HG02571 (cell line): ENCODE data around the gene ALK.

Source experiments
- ATAC-seq: cut with Tn5 transposase; IDR thresholded peaks from one replicate; pipeline ENCODE4 v1.9.1; 2021; ENCODE audit warnings: mild to moderate bottlenecking, moderate library complexity; ENCODE audit not compliant: unreplicated experiment

The ALK gene

DNA sequence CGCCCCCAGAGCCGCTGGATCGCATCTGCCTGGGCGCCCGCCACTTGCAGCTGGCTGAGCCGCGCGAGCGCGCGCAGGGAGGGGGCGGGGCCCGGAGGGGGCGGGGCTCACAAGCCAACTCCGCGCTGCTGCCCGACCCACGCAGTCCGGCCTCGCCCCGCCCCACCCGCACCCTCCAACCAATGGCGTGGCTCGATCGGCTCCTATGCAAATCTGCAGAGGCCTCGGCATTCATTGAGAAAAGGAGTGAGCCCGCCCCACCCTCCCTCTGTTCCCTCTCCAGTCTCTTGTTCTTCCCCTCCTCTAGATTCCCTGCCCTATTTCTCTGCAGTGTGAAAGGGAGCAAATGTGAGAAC lies at the start of gene ALK:
TSS of gene ALK (minus strand) at position 27 of the 356 bp plus-strand sequence. CDS start 927 bp downstream, outside the sequence.
- no peak for ATAC-seq

DNA sequence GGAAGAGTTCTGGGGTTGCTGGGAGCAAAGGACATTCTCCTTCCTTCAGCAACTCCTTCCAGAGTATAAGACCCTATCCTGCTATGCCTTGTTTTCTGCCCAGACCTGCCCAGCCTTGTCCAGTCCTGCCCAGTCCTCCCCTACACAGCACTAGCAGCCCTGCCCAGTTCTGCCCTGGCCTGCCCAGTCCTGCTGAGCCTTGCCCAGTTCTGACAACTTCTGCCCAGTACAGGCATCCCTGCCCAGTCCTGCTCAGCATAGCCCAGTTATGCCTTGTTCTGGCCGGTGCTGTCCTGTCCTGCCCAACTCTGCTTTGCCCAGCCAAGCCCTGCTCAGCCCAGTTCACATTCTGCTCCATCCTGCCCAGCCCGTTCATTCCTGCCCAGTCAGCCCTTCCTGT lies 44.9 kb upstream of the ALK start:
- ATAC-seq: no peak

DNA sequence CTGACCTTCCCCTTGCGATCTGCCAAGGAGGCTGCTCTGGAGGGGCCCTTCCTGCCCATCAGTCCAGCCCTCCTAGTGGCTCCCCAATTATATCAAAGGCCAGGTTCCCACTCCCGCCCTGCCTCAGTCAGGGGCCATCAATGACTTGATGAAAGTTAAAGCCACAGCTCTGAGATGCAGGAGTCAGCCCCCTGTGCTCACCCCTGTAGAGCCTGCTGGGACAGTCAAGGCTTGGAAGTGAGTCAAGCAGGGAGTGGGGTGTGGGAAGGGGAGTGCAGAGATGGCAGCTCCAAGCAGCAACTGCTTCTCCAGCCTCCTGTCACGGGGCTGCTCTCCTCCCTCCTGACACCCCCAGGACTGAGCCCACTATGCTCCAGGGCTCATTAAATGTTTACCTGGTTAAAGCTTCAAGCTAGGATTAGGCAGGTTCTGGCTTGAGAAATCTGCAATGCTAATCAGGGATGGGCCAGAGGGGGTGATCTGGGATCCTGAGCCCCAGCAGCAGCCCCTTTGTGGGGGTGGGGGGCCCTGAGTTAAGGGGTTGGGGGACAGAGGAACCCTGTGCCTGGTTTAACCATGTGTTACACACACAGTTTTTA lies 42.7 kb upstream of the ALK start:
- no peak for ATAC-seq

DNA sequence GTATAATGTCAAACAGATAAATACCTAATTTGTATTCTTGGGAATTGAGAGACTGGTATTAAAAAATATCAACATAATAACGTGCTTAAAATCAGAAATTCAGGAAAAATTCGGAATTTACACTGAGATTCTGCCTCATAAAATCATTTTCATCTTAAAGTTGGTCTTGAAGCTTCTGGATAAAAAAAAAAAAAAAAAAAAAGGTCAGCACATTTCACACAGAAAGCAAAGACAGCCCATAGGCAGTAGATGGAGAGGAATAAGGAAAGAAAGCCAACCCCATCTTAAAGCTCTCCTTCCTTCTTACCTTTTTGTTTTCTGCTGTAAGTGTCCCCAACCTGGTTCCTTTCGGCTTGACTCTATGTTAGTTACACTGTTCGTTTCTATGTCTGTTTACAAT lies 41.5 kb upstream of the ALK start:
- no peak for ATAC-seq

DNA sequence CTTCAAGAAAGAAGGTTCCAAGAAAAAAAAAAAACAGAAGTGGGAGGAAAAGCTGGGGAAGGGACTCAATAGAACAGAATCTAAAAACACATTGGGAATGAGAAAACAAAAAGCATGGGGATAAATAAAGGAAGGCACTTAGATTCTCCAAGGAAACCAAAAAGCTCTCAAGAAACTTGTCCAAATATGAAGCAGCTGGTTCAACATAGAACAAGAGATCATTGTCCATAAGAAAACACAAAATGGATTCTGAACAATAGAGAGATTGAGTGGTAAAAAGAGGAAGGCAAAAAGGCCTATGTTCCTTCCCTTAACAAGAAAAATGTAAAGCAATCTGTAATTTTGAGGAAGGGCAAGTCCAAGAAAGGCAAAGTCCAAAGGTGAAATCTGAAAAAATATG lies 32.9 kb upstream of the ALK start:
- ATAC-seq: no peak

DNA sequence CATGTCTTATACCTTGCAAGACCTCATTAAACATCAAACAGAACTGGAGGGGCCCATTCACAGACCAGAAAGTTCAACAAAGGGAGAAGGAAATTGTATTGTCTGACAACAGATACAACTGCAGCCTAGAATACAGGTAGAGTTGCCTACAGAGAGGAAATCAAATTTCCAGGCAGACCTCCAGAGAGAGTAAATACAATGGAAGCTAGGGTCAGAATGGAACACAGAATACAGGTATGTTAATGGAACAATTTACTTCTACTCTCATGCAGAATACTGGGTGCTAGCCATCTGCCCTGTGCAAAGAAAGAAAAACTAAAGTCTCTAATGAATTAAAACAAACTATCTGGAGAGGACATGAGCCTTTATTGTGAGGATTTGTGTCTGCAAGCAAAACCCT lies 31.6 kb upstream of the ALK start:
- no peak for ATAC-seq

DNA sequence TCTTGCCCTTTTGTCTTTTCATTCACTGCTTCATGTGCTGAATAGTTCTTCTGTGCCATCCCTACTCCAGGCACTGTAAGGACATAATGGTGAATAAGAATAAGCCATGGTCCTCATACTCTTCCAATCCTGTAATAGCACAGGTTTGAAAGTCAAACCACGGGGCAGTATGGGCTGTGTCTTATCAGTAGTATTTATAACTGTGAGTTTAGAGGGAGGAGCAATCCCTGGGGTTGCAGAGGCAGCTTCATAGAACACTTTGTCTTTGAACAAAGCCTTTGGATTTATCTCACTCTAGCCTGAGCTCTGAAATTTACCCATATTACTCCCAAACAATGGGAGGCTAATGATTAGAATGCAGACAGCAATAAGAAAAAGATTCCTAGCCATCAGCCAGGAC lies 30.2 kb upstream of the ALK start:
- no peak for ATAC-seq

DNA sequence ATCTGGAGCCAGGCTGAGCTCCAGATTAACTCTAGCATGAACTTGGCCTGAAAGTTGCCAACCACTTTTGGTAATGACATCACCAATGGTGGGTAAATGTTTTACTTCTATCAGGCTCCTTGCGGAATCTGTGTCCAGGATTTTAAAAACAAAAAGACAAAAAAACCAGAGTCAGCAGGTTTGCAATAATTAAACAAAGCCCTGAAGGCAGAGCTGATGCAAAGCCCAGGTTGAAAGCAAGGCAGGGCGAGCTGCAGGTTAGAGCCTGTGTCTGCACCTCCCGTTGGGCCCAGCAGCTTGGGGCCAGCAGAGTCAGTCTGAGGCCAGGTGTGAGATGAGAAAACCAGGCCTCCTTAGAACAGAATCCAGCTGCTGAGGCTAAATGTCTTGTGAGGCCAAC lies 29.1 kb upstream of the ALK start:
- no peak for ATAC-seq

DNA sequence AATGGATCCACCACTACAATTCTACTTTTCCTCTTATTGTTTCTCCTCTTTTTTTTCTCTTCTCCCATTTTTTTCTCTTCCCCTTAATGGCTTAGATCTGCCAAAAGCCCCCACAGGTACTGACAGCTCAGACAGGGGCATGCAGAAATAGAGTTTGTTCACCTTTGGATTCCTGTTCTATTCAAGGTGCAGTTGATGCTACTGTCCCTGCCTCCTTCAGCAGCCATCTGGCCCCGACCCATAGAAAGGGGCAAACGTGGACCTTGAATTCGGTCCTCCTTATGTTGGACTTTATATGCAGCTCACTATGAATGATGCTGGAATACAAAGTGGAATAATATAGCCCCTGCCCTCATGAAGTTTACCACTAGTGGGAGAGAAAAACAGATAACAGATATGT lies 27.7 kb upstream of the ALK start:
- no peak for ATAC-seq

DNA sequence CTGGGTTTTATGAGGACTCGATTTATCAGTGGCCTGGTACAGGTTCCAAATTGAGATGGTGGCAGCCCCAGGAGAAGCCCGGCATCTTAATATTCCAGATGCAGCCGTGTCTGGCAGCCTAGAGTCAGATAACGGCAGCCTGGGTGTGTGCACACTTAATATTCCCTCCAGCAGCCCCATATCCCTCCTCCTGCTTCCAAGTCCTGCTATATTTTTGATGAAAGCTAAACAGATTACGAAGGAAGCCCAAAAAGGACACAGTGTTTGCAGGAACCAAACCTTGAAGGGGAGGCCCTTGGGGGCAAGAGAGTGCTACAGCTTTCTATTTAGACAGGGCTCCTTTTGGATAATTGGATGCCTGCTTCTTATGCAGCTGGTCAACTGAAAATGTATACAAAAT lies 25.1 kb upstream of the ALK start:
- ATAC-seq: no peak

DNA sequence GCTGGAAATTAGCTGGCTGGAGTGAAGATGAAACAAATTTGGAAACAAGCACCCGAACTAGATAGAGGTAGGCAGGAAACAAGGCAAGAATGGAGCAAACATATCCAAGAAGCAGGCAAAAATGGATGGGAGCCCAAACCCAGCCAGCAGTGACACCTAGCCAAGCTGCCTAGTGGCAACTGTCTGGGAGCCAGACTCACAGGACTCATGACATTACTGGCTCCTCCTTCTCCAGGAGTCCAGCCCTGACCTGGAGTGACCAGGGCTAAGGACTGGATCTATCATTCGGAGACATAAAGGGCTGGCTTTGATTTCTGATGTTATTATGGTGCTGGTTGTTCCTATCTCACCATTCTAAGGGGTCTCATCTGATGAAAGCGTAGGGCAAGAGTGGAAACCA lies 21.3 kb upstream of the ALK start:
- ATAC-seq: no peak

DNA sequence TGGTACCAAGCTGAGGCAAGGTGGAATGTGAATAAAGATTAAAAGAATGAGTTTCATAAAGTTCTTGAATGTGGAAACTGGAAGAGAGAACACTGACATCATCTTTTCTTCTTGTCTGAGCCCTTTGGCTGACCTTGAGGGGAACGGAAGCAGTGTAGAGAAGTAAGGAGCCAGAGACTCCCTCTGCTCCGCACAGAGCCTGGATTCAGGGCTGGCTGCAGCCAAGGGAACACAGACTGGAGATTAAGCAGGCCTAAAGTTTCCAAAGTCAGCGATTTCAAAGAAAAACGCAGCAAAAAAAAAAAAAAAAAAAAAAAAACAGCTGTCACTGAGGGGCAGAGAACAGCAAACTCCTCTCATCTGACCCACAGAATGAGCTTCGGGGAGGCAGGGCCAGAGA lies 19.3 kb upstream of the ALK start:
- ATAC-seq: no peak

DNA sequence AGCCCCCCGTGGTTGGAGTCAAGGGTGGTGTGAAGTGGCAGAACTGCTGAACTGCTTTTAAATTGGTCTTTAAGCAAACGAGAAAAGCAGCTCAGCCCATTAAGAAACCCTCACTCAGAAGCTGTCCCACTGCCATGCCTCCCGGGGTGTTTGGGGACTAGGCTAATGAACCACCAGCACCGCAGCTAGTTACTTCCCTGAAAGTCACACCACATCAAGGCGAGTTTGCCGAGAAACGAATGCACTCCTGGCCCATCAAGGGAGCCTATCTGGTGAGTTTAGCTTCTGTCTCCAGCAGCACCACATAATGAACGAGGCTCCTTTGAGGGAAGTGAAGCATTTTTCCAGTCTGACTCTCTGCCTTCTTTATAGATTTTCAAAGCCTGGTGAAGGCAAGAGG lies 14.6 kb upstream of the ALK start:
- ATAC-seq: no peak

DNA sequence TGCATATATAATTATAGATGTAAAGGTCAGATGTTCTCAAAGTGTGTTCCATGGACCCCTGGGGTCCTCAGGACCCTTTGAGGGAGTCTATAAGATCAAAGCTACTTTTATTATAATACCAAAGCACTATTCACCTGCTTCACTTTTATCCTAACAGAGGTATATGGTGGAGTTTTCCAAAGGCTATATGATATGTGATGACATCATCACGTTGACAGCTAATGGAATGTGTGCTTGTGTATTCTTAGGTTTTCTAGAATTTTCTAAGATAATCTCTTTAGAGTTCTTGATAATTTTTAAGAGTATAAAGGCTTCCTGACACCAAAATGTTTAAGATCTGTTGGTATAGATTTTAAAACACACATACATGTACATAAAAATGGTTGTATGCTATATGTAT lies 10.4 kb upstream of the ALK start:
- ATAC-seq: no peak

DNA sequence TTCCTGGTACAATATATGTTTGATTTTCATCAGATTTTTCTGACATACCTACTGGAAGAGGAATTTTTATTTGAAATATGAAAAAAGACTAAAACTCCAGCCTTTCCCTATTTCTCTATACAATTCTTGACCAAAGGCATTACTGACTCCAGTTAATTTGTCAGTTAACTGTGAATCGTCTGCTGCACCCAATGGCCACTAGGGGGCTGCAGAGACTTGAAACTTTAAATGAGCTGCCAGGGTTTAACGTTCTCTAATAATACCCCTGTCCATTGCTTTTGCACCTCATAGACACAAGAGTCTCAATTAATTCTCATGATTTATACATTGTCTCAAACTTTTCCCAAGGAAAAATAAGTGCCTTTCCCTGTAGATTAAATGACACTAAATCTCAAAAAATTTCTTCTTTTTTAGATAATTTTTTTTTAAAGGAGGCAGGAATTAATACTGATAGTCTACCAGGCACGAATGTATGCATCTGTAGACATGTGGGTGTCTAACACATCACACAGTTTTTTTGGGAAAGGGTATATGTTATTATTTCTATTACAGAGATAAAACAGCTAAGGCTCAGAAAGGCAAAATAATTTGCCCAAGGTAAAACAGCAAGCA lies 1.8 kb upstream of the ALK start:
- ATAC-seq: no peak

DNA sequence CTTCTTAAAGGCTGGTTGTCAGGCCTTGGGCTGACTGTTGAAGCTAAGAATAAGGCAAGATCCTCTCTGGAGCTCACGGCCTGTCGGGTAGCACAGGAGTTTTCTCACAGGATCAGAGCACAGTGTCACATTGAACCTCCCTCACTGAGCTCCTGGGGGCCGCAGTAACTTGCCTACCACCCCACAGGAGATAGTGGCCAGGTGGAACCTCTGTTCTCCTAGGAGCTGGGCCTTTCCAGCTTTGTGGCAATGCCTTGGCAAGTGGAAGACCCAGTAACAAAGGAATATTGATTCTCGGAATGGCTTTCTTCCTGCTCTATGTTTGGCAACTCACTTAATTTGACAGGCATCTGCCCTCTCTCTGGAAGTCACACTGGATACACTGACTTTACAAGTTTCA lies 1.2 kb upstream of the ALK start:
- no peak for ATAC-seq

DNA sequence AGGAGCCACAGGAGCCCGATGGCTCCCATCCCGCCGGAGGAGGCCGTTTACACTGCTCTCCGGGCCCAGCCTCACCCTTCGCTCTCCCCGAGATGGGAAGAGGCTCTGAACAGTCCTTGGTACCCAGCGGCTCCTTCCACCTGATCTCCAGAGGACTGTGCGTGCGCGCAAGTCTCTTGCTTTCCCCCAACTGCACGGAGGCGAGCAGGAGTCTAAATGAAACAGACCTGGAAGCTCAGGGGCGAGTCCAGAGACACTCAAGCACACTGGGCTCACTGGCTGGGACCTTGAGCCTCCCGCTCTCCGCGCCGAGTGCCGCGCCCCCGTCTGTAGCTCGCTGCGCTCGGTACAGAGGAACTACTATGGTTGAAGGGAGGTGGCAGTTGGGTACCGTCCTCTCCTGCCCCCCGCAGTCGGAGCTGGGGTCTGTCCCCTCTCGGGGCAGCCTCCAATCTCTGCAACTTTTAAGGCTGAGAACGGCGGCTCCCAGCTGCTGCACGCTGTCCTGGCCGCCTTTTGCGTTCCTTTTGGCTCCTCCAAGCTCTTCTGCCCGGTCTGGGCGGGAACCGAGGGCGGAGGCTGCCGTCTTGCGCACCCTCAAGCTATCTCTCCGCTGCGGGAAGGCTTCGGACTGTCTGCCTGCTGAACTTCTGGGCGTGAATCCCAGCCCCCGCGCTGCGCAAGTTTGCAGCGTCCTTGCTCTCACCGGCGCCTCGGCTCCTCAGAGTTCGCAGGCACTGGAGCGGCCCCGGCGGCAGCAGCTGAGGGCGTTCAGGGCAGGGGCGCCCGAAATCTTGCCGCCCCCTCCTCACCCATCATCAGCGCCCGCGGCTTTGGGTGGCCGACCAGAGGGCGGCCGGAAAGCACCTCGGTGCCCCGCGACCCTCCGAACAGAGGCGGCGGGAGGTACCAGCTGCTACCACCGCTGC lies 491 bp downstream of the ALK start:
- no peak for ATAC-seq

DNA sequence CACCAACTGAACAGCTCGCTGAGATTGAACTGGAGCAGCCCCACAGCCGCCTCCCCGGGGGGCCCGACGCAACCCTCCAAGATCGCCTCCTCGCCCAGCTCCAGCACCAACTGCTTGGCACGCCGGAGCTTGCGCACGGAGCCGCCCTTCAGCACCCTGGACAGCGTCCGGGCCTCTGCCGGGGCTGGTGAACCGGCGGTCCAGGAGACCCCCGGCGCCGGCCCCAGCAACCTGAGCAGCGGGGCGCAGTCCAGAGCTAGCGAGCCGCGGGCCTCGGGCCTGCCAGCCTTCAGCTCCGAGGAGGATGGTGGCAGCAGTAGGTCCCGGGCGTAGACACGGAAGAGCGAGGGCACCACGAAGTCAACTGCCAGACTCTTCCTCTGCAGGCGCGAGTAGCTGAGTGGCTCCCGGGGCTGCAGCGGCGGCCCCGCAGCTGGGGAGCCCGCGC lies 1.2 kb downstream of the ALK start:
- no peak for ATAC-seq

DNA sequence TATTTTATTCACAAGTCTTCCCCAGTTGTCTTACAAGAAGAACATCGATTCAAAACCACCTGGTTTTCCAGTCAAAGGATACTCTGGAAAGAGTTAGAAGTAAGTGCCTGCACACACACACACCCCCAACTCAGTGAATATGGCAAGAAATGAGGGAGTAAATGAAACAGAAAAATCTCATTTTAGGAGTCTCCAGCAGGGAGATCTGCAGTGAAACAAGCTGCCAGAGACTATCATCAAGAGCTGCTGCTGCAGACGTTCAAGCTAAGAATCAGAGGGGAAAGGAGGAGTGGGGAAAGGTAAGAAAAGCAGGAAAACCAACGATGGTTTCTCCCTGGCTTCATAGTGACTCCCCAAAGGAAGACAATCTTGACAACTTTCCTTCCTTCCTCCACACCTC lies 2.4 kb downstream of the ALK start:
- ATAC-seq: no peak

DNA sequence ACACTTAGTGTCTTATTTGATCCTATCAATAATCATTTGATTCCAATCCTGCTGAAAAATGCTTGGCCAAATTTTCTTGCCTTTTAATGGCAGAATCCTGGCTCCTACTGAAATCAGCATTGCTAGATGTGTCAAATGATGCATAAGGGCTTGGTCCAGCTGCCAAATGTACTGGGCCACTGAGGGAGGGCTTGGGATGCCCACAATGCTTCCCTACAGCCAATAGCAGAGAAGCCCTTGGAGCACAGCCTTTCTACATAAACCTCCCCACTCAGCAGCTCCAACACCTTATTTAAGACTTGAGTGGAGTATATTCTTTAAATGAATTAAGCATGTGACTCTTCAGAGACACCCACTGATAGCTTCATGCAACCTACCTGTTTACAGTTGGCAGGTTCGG lies 3.6 kb downstream of the ALK start:
- ATAC-seq: no peak

DNA sequence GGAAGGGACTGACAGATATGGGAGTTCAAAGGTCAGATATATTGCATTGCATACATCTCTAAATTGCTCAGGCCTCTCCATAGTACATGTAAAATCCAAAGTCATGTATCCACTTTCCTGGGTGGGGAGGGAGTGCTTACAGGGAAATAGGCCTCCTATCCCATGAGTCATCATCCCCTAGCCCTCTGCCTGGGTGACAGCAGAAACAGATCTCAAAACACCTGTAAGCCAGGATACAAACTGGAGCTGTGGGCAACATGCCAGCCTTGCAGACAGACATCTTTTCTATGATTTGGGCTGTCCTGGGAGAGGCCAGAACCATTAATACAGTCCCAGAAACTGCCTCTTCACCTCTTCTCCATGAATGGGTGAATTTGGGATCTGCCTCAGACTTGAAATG lies 4.8 kb downstream of the ALK start:
- ATAC-seq: no peak

DNA sequence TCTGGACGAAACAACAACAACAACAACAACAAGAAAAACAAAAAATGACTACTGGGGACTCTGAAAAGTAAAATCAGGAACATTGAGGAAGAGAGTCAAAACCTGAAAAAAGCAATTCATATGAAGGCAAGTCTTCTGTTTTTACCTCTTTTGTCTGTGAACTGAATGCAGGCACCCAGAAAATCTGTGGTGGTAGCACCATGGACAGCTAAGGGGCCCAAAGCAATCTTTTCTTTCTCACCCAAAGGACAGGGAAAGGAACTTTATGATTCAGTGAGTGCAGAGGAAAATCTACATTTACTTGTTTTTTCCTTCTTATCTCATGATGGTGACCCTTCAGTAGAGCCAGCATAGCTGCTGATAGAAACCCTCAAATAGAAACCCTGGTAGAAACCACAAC lies 10.4 kb downstream of the ALK start:
- no peak for ATAC-seq
